DMS53 treated with DMSO at 0.1 percent for 48 hours (cell line): Measurements from ENCODE around the gene CDC27.
A peak's percentile ranks its signal among the peaks of the same experiment; 100 is the strongest.
"Not testable (repeated sequence)": the region's sequence is repeated elsewhere in the genome, so short reads cannot be mapped to it uniquely, and the experiment has no call there.

Experiments
- DNase-seq: peaks from one replicate; lab custom pipeline; 2025; ENCODE audit not compliant: unreplicated experiment; lab: John Stamatoyannopoulos, UW

Gene CDC27

DNA sequence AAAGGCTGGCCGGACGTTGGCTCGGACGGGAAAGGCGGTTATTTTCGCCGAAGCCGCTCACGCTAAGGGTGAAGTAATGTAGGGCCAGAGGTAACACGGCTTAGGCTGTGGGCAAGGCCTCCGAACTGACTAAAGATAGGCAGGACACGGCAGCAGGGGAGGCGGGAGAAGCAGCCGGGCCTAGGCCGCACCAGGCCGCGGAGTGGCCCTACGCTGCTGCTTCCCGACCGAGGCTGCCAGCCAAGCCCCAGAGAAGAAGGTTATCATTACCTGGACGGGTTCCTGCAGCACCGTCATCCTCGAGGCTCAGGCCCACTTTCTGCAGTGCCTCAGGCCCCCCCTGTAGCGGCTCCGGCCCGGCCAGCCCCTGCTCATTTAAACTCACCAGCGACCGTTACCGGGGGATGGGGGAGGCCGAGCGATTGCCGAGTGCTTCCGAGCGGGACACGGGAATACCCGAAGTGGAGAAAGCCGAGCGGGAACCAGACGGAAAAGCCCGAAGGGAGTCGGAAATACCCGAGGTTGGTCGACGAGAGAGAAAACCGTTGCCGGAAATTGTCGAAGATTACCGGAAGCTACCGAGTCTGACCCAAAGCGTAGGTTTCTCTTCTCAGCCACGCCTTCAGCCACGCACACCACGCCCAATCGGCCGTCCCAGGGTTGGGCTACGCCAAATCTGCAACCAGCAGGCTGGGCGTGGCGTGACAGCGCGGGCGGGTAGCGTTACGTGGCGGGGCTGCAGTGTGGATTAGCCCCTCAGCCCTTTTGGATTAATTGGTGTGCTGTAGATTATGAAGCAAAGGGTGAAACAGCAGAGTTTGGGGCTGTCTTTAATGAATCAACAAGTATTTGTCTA, at the start of gene CDC27:
TSS of gene CDC27 (minus strand) at position 420 of the 856 bp plus-strand sequence. CDS start at position 297, 123 bp downstream.
- peak; percentile 99 for DNase-seq

DNA sequence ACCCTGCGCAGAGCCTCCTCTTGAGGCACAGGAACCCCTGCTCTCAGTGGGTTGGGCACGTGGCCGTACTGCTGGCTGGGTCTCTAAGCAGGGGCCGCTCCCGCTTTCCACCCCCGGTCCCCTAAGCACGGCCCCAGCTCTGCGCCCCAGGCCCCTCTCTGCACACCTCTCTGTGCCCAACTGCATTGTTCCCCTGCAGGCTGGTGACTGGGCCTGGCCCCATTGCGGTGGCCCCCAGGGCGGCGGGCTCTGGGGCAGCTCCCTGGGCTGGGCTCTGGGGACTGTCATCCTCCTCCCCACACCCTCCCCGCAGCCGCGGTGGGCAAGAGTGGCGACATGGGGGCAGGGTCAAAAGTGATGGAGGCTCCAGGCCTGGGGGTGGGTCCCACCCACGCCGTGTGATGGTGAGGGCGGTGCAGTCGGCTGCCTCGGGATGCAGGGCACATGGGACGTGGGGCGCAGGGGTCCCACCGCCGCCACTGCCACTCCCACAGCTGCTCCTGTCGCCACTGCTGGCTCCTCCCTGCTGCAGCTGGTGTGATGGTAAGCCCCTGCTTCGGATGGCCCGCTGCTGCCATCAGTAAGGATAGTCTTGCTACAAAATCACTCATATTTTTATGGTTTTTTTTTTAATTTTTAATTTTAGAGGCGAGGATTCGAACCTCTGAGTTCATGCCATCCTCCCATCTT, 49.4 kb upstream of the CDC27 start:
- DNase-seq = no peak

- DNase-seq = no peak
Measured at GRCh38 chr17:47237841-47238240, 48.7 kb upstream of the CDC27 start.

- DNase-seq = no peak
Measured at GRCh38 chr17:47235923-47236322, 46.8 kb upstream of the CDC27 start.

- DNase-seq = no peak
Measured at GRCh38 chr17:47235506-47235905, 46.4 kb upstream of the CDC27 start.

GRCh38 chr17:47232465-47232864, 43.4 kb upstream of the CDC27 start:
- no peak for DNase-seq

- DNase-seq = no peak
Measured at GRCh38 chr17:47231866-47232265, 42.8 kb upstream of the CDC27 start.

GRCh38 chr17:47231334-47231733, 42.2 kb upstream of the CDC27 start:
- no peak for DNase-seq

DNA sequence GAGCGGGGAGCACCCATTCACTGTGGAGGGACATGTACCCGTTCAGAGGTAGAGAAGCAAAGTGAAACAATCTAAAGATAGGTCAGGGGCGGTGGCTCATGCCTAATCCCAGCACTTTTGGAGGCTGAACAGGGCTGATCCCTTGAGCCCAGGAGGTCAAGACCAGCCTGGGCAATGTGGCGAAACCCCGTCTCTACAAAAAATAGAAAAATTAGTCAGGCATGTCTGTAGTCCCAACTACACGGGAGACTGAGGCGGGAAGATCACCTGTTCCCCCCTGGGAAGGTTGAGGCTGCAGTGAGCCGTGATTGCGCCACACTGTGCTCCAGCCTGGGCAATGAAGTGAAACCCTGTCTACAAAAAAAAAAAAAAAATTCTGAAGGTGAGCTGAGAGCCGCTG, 41.8 kb upstream of the CDC27 start:
- no peak for DNase-seq

GRCh38 chr17:47229535-47230443, 40.7 kb upstream of the CDC27 start:
- DNase-seq = peak; percentile 85

GRCh38 chr17:47227862-47228261, 38.8 kb upstream of the CDC27 start:
- no peak for DNase-seq

- DNase-seq = no peak
Measured at GRCh38 chr17:47225911-47226688, 37.0 kb upstream of the CDC27 start.

DNA sequence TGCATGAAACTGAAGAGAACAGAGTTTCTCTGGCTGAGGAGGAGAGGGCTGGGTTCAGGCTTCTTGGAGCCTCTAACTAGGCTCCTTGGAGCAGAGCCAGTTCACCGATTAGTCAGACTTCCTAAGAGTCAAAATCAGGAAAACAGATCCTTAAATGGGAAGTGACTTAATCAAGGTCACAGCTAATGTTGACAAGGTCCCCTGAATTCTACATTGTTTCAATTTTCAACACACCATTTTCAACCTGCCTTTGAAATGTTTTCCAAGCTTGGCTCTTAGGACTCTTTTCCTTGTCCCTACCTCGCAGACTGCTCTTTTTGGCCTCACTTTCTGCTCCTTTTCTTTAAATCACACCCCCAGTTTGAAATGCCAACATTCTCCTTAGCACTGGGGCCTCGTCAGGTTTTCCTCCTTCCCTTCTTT, 36.4 kb upstream of the CDC27 start:
- DNase-seq = no peak

DNA sequence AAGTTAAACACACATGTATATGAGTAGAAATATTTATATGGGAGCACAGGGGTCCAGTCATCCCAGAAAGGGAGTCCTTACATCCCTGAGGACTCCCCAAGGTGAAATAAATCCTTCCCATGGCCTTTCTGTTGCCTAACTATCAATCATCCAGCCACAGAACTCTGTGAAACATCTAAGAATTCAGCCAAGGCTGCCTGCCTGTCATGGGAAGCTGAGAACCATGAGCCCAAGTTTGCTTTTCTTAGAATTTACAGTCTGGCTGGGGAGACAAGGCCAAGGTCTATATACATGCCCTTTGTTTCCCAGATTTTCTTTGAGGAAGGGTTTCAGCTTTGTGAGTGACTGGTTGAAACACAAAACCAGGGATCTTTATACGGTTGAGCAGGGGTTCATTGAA, 35.9 kb upstream of the CDC27 start:
- no peak for DNase-seq

GRCh38 chr17:47224077-47224476, 35.0 kb upstream of the CDC27 start:
- DNase-seq = not testable (repeated sequence)

DNA sequence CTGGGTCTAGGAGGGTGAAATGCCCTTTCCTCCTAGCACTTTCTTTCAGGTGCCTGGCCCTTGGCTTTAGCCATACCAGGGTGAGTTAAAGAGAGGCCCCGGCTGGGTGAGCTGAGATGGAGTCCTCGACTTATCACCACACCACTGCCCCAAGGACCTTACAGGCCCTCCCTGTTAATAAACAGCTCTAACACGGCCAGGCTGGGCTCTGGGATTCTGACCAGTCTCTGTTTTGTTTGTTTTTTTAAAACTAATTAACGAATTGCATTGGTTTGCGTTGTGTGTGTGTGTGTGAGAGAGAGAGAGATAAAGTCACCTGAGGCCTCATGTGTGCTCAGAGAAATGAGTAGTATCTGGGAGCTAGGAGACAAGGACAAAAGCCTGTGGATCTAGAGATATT, 34.4 kb upstream of the CDC27 start:
- no peak for DNase-seq

- DNase-seq = no peak
Measured at GRCh38 chr17:47223007-47223406, 33.9 kb upstream of the CDC27 start.

- no peak for DNase-seq
Measured at GRCh38 chr17:47222047-47222446, 33.0 kb upstream of the CDC27 start.

GRCh38 chr17:47221154-47221553, 32.1 kb upstream of the CDC27 start:
- no peak for DNase-seq

- peak; percentile 38 for DNase-seq
Measured at GRCh38 chr17:47220531-47220999, 31.5 kb upstream of the CDC27 start.
